Measurements from ENCODE around the gene TMEM167A. TPM values are rescaled to one million over a fixed set of nuclear protein-coding genes. Genes with fewer than 3 reads are reported as not detected.

TMEM167A gene
- total and polyA plus RNA-seq, 2 of the 8 experiments (the other 6 are each of a cell fraction or from before 2014, with no cell fraction given) = 50.6 to 178 TPM

- TF ChIP-seq ASH2L (IDR thresholded peaks at IDR 0.05; ENCODE audit: low read length) = no peak
- TF ChIP-seq HDAC6 (IDR thresholded peaks at IDR 0.05; ENCODE audit: low read depth, low read length) = no peak
- no peak for TF ChIP-seq TBP (IDR thresholded peaks at IDR 0.05; ENCODE audit: low read depth, low read length)
- TF ChIP-seq YY1 (IDR thresholded peaks at IDR 0.05; ENCODE audit: low read depth, low read length) = no peak
- TF ChIP-seq SIN3A (conservative IDR thresholded peaks at IDR 0.05 in 1 of 2, IDR thresholded peaks at IDR 0.05 in 1 of 2; ENCODE audit: low read depth in 1 of 2, low read length in 2 of 2) = no peak
- no peak for TF ChIP-seq MAX (IDR thresholded peaks at IDR 0.05)
Measured at GRCh38 chr5:83038924-83039323, 38.3 kb downstream of the TMEM167A start (continued).

Measured in H1 (cell line).